ENCODE results near the gene THSD4.

The THSD4 gene

GRCh38 chr15:71541746-71542145, 426.5 kb downstream of the THSD4 start:
- DNase-seq (ENCODE audit: low read depth in 2 of 2): no peak

- DNase-seq (ENCODE audit: low read depth in 2 of 2): no peak
Measured at GRCh38 chr15:71542836-71543235, 427.6 kb downstream of the THSD4 start.

GRCh38 chr15:71543413-71543812, 428.1 kb downstream of the THSD4 start:
- no peak for DNase-seq (ENCODE audit: low read depth in 2 of 2)

GRCh38 chr15:71545223-71545760, 430.0 kb downstream of the THSD4 start:
- DNase-seq (ENCODE audit: low read depth in 2 of 2): no peak

GRCh38 chr15:71545923-71546322, 430.7 kb downstream of the THSD4 start:
- no peak for DNase-seq (ENCODE audit: low read depth in 2 of 2)

- DNase-seq (ENCODE audit: low read depth in 2 of 2): no peak
Measured at GRCh38 chr15:71547011-71547410, 431.7 kb downstream of the THSD4 start.

- DNase-seq (ENCODE audit: low read depth in 2 of 2): no peak
Measured at GRCh38 chr15:71548401-71548807, 433.1 kb downstream of the THSD4 start.

- DNase-seq (ENCODE audit: low read depth in 2 of 2): no peak
Measured at GRCh38 chr15:71549091-71549490, 433.8 kb downstream of the THSD4 start.

GRCh38 chr15:71549697-71550096, 434.4 kb downstream of the THSD4 start:
- no peak for DNase-seq (ENCODE audit: low read depth in 2 of 2)

GRCh38 chr15:71551566-71551965, 436.3 kb downstream of the THSD4 start:
- DNase-seq (ENCODE audit: low read depth in 2 of 2): no peak

GRCh38 chr15:71559098-71559497, 443.8 kb downstream of the THSD4 start:
- DNase-seq (ENCODE audit: low read depth in 2 of 2): no peak

- DNase-seq (ENCODE audit: low read depth in 2 of 2): no peak
Measured at GRCh38 chr15:71559616-71560015, 444.3 kb downstream of the THSD4 start.

- no peak for DNase-seq (ENCODE audit: low read depth in 2 of 2)
Measured at GRCh38 chr15:71562251-71562650, 447.0 kb downstream of the THSD4 start.

- DNase-seq (ENCODE audit: low read depth in 2 of 2): no peak
Measured at GRCh38 chr15:71564217-71564616, 448.9 kb downstream of the THSD4 start.

GRCh38 chr15:71565006-71565405, 449.7 kb downstream of the THSD4 start:
- DNase-seq (ENCODE audit: low read depth in 2 of 2): no peak

- DNase-seq (ENCODE audit: low read depth in 2 of 2): no peak
Measured at GRCh38 chr15:71565631-71566160, 450.4 kb downstream of the THSD4 start.

GRCh38 chr15:71566226-71566625, 451.0 kb downstream of the THSD4 start:
- no peak for DNase-seq (ENCODE audit: low read depth in 2 of 2)

- DNase-seq (ENCODE audit: low read depth in 2 of 2): no peak
Measured at GRCh38 chr15:71567173-71567572, 451.9 kb downstream of the THSD4 start.

GRCh38 chr15:71568227-71568626, 453.0 kb downstream of the THSD4 start:
- DNase-seq (ENCODE audit: low read depth in 2 of 2): no peak

- no peak for DNase-seq (ENCODE audit: low read depth in 2 of 2)
Measured at GRCh38 chr15:71570736-71571135, 455.5 kb downstream of the THSD4 start.

GRCh38 chr15:71571641-71572040, 456.4 kb downstream of the THSD4 start:
- no peak for DNase-seq (ENCODE audit: low read depth in 2 of 2)

GRCh38 chr15:71572452-71573053, 457.3 kb downstream of the THSD4 start:
- no peak for DNase-seq (ENCODE audit: low read depth in 2 of 2)

GRCh38 chr15:71573599-71573998, 458.3 kb downstream of the THSD4 start:
- DNase-seq (ENCODE audit: low read depth in 2 of 2): no peak
